Parathyroid adenoma (tissue), 2 donors: Measurements from ENCODE around the gene FSTL4.

Experiments
- H2AFZ ChIP-seq: fragments of 300-600 bp; sonication (generic); one replicate; pipeline ENCODE4 v1.7.0; 2017; ENCODE audit warnings: antibody characterized with exemption, mild to moderate bottlenecking
- H3K27ac ChIP-seq: fragments of 300-600 bp; sonication (generic); one replicate; pipeline ENCODE4 v1.7.0; 2017
- H3K27me3 ChIP-seq: fragments of 300-600 bp; sonication (generic); one replicate; pipeline ENCODE4 v1.7.0; 2017; ENCODE audit warnings: low read length; ENCODE audit not compliant: control insufficient read depth, insufficient read depth
- H3K36me3 ChIP-seq: fragments of 300-600 bp; sonication (generic); one replicate; pipeline ENCODE4 v1.7.0; 2017; ENCODE audit warnings: low read length; ENCODE audit not compliant: control insufficient read depth, insufficient read depth
- H3K4me1 ChIP-seq: fragments of 300-600 bp; sonication (generic); one replicate; pipeline ENCODE4 v1.7.0; 2017; ENCODE audit warnings: control low read depth
- H3K4me2 ChIP-seq: fragments of 300-600 bp; sonication (generic); one replicate; pipeline ENCODE4 v1.7.0; 2017; ENCODE audit warnings: low read length
- H3K4me3 ChIP-seq: fragments of 300-600 bp; sonication (generic); one replicate; pipeline ENCODE4 v1.7.0; 2017; ENCODE audit warnings: low read depth, low read length
- H3K79me2 ChIP-seq: fragments of 300-600 bp; sonication (generic); one replicate; pipeline ENCODE4 v1.7.0; 2017; ENCODE audit warnings: control low read depth
- H3K9ac ChIP-seq: fragments of 300-600 bp; sonication (generic); one replicate; pipeline ENCODE4 v1.7.0; 2017; ENCODE audit warnings: mild to moderate bottlenecking
- H3K9me3 ChIP-seq: fragments of 300-600 bp; sonication (generic); one replicate; pipeline ENCODE4 v1.7.0; 2017; ENCODE audit warnings: low read length; ENCODE audit not compliant: control insufficient read depth
- TF ChIP-seq, protein P1 (sequence below): fragments of 300-600 bp; sonication (generic); IDR thresholded peaks from one replicate; pipeline ENCODE4 v1.7.0; 2017; ENCODE audit warnings: antibody characterized with exemption, mild to moderate bottlenecking
- donor health status: primary hyperparathyroidism.

The FSTL4 gene

DNA sequence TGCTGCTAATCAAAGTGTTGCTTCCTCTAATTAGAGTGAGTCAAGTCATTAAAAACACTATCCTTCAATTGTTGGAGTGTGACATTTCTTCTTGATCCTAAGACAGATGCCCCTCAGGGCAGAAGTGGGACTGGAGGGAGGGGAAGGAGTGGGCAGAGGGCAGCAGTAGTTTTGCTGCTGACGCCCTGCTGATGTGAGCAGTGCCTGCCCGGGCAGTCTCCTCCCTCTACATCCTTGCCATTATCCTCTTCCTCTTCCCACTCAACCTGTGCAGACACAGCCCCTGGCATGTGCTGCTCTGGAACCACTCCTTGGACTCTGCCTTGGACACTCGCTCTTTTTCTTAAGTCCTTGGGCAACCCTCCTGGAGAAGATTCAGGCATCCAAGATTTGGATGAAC lies 328.0 kb downstream of the FSTL4 start:
- Histone ChIP-seq H2AFZ (no peak overlapping the region), H3K9me3 (no peaks in the 10 kb centered on the region), H3K27me3 (no peaks in the 10 kb centered on the region), H3K4me1 (no peaks in the 10 kb centered on the region), H3K4me3 (no peak overlapping the region), H3K27ac (no peak overlapping the region), H3K4me2 (no peak overlapping the region), H3K9ac (no peak overlapping the region), H3K36me3 (no peaks in the 10 kb centered on the region), H3K79me2 (no peaks in the 10 kb centered on the region)
- TF ChIP-seq, protein P1, sequence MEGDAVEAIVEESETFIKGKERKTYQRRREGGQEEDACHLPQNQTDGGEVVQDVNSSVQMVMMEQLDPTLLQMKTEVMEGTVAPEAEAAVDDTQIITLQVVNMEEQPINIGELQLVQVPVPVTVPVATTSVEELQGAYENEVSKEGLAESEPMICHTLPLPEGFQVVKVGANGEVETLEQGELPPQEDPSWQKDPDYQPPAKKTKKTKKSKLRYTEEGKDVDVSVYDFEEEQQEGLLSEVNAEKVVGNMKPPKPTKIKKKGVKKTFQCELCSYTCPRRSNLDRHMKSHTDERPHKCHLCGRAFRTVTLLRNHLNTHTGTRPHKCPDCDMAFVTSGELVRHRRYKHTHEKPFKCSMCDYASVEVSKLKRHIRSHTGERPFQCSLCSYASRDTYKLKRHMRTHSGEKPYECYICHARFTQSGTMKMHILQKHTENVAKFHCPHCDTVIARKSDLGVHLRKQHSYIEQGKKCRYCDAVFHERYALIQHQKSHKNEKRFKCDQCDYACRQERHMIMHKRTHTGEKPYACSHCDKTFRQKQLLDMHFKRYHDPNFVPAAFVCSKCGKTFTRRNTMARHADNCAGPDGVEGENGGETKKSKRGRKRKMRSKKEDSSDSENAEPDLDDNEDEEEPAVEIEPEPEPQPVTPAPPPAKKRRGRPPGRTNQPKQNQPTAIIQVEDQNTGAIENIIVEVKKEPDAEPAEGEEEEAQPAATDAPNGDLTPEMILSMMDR: no peak

DNA sequence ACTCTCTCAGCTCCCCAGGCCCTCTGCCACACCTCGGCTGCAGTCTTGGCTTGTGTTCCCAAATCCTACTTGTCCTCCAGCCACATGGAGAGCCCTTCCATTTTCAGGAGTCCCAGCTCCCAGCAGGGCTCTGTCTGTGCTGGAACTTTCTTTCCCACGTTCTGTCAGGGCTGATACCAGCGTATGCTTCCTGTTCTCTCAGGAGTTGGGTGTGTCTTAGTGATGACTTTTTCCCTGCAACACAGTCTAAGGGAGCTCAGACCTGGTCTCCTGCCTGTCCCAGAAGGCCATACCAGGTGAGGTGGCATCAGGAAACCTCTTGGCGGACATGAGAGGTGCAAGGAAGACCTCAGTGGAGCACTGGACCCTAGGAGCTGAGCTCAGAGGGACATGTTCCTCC lies 334.0 kb downstream of the FSTL4 start:
- Histone ChIP-seq H3K79me2 (no peaks in the 10 kb centered on the region), H3K36me3 (no peaks in the 10 kb centered on the region), H3K27ac (no peak overlapping the region), H2AFZ (no peak overlapping the region), H3K27me3 (no peaks in the 10 kb centered on the region), H3K4me1 (no peaks in the 10 kb centered on the region), H3K9ac (no peak overlapping the region), H3K4me2 (no peak overlapping the region), H3K9me3 (no peaks in the 10 kb centered on the region), H3K4me3 (no peak overlapping the region)
- TF ChIP-seq, protein P1: no peak

DNA sequence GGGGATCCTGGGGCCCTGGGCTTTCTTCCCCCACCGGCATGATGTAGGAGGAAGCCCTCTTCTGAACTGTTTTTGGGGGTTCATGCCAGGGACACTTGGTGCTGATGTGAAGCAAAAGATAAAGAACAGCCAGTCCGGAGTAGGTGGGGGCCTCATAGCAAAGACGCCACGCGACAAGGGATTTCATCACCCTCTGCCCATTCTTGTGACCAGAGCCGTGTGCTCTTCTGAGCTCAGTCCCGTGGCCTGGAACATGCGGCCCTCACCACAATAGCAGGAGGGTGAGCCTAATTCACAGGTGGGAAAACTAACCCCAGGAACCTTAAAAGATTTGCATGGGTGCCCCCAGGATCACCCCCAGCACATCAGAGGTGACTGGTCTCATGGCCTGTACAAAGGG lies 334.6 kb downstream of the FSTL4 start:
- Histone ChIP-seq H3K9ac (no peak overlapping the region), H2AFZ (no peak overlapping the region), H3K4me3 (no peak overlapping the region), H3K79me2 (no peaks in the 10 kb centered on the region), H3K27ac (no peak overlapping the region), H3K4me2 (no peak overlapping the region), H3K36me3 (no peaks in the 10 kb centered on the region), H3K4me1 (no peaks in the 10 kb centered on the region), H3K27me3 (no peaks in the 10 kb centered on the region), H3K9me3 (no peaks in the 10 kb centered on the region)
- TF ChIP-seq, protein P1: no peak

DNA sequence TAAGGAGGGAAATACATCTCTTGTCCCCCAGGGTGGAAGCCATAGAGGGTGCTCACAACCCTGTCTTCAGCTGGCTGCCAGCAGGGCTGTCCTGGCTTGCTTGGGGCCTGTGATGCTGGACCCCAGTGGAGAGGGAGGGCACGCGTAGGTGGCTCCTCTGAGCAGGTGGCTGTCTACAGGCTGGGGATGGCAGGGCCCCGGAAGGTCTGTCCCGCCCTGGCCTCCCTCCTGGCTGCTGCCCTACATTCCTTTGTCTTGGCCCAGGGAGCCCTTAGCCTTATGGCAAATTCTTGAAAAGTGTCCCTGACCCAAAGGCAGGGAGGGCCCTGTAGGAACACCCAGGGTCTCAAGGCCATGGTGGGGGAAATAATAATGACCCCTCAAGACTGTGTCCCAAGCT lies 336.2 kb downstream of the FSTL4 start:
- Histone ChIP-seq H3K9ac (no peak overlapping the region), H3K36me3 (no peaks in the 10 kb centered on the region), H3K27ac (no peak overlapping the region), H3K4me3 (no peak overlapping the region), H3K79me2 (no peaks in the 10 kb centered on the region), H2AFZ (no peak overlapping the region), H3K9me3 (no peaks in the 10 kb centered on the region), H3K4me2 (no peak overlapping the region), H3K27me3 (no peaks in the 10 kb centered on the region), H3K4me1 (no peaks in the 10 kb centered on the region)
- TF ChIP-seq, protein P1: no peak

DNA sequence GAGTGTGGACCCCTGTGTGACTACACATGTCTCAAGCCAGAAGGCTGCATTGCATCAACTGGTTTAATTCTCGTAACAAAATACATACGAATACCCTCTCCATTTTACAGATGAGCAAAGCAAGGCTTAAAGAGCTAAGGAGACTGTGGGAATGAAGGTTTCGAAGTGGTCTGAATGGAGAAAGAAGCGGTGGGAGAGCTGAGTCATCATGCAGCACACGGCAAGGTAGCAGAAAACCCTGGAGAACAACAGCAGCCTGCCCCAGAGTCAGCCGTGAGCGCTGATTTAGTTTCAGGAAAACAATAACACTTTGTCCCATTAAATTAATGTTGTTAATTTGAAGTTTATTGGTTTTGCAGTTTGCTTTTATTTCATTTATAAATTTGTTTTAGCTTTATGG lies 336.7 kb downstream of the FSTL4 start:
- Histone ChIP-seq H3K27ac (no peak overlapping the region), H3K27me3 (no peaks in the 10 kb centered on the region), H2AFZ (no peak overlapping the region), H3K4me3 (no peak overlapping the region), H3K9me3 (no peaks in the 10 kb centered on the region), H3K4me1 (no peaks in the 10 kb centered on the region), H3K36me3 (no peaks in the 10 kb centered on the region), H3K9ac (no peak overlapping the region), H3K4me2 (no peak overlapping the region), H3K79me2 (no peaks in the 10 kb centered on the region)
- TF ChIP-seq, protein P1: no peak
